ENCODE data around the gene MYOF.

Gene MYOF

DNA sequence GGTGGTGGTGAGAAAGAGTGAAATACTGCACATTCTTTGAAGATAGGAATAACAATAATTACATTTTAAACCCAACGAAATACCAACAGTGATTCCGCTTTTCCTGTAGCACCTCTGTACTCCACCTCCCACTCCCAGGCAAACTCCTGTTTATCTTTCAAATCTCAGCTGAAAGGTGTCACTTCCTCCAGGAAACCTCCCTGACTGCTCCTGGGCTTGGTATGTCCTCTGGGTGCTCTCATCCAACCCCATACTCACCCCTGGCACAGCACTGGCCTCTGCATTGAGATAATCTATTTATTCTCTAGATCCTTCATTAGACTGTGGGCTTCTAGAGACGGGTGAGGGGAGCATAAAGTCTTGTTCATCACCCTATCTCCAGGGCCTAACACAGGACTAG, 148.0 kb downstream of the MYOF start:
- Histone ChIP-seq H3K4me1 (ENCODE audit: control insufficient read depth in 1 of 2, insufficient read depth in 2 of 2, low read length in 2 of 2) (peaks cover 19 to 21% of the 10 kb centered on the region in 2 experiments), H3K4me2 (ENCODE audit: low read length) (no peak overlapping the region), H3K27me3 (ENCODE audit: insufficient read depth, low read length) (no peaks in the 10 kb centered on the region), H3K23ac (ENCODE audit: low read length) (no peak overlapping the region), H4K91ac (ENCODE audit: low read depth, low read length) (no peak overlapping the region), H4K8ac (ENCODE audit: low read depth, low read length) (no peak overlapping the region), H2AFZ (ENCODE audit: insufficient read depth, low read length, poor library complexity) (no peak overlapping the region), H2BK12ac (ENCODE audit: low read length) (peak overlapping the region; percentile 19), H3K14ac (ENCODE audit: low read length) (no peak overlapping the region), H3K79me2 (ENCODE audit: control insufficient read depth, insufficient read depth, low read length, poor library complexity) (no peaks in the 10 kb centered on the region), H3K9ac (ENCODE audit: low read length) (no peak overlapping the region), H3K79me1 (ENCODE audit: low read length) (peaks cover 2% of the 10 kb centered on the region), H3K27ac (ENCODE audit: low read depth, low read length) (peak overlapping the region; percentile 3), H3K9me3 (ENCODE audit: insufficient read depth, low read depth, low read length) (no peaks in the 10 kb centered on the region), H2AK5ac (ENCODE audit: low read length) (no peak overlapping the region), H3K18ac (ENCODE audit: low read length) (no peak overlapping the region), H2BK5ac (ENCODE audit: low read depth, low read length, poor library complexity) (no peak overlapping the region), H3K36me3 (ENCODE audit: control insufficient read depth in 1 of 2, insufficient read depth in 2 of 2, low read length in 2 of 2) (peaks cover 27 to 41% of the 10 kb centered on the region in 2 experiments), H4K12ac (ENCODE audit: low read depth, low read length) (no peak overlapping the region), H2BK120ac (ENCODE audit: insufficient read depth, low read length, poor library complexity) (no peak overlapping the region), H3K4ac (ENCODE audit: low read depth, low read length) (no peak overlapping the region), H3K4me3 (ENCODE audit: low read depth, low read length) (no peak overlapping the region)
- no CpG with 5 or more reads among the region's 3 CpGs for WGBS (ENCODE audit: extremely low coverage, insufficient coverage, insufficient read length)
- peak; percentile 10 to 27 for DNase-seq

DNA sequence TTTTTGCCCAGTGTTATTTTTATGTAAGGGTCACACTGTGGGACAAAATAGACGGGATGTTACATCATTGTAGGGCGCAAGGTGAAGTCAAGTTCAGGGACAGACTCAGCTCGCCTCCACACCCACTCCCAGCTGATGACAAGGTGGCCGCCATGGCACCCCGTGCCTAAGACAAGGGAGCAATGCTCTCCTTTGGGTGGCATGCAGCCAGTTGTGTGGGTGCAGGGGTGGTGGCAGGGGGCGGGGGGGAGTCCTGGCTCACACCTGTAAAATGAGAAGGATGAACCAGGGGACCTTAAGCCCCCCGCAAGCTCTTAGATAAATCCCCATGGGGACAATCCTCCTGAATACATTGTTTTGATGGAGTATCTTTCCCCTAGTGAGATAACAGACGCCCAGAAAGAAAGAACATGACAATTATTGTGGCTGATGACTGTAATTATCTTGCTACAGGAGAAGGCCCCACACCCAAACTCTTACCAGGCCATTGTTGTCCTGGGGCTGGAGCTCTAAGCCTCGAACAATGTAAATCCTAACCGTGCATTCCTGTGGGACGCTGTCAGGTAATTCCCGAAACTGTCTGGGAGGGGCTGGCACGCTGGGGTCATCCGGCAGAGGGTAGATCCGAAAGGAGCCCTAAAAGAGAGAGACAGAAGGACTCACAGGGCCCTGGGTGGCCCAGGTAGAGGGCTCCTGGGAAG, 148.7 kb downstream of the MYOF start:
- no CpG with 5 or more reads among the region's 15 CpGs for WGBS (ENCODE audit: extremely low coverage, insufficient coverage, insufficient read length)
- no peak overlapping the region for H3K4me3 ChIP-seq (ENCODE audit: low read depth, low read length)
- H2BK120ac ChIP-seq (ENCODE audit: insufficient read depth, low read length, poor library complexity) = no peak overlapping the region
- no peak overlapping the region for H4K8ac ChIP-seq (ENCODE audit: low read depth, low read length)
- peaks cover 2% of the 10 kb centered on the region for H3K79me1 ChIP-seq (ENCODE audit: low read length)
- peak; percentile 53 to 62 for DNase-seq
- no peak overlapping the region for H2BK12ac ChIP-seq (ENCODE audit: low read length)
- no peak overlapping the region for H2AFZ ChIP-seq (ENCODE audit: insufficient read depth, low read length, poor library complexity)
- no peaks in the 10 kb centered on the region for H3K27me3 ChIP-seq (ENCODE audit: insufficient read depth, low read length)
- H3K9ac ChIP-seq (ENCODE audit: low read length) = no peak overlapping the region
- H3K79me2 ChIP-seq (ENCODE audit: control insufficient read depth, insufficient read depth, low read length, poor library complexity) = no peaks in the 10 kb centered on the region
- H3K9me3 ChIP-seq (ENCODE audit: insufficient read depth, low read depth, low read length) = no peaks in the 10 kb centered on the region
- no peak overlapping the region for H3K4me2 ChIP-seq (ENCODE audit: low read length)
- no peak overlapping the region for H3K27ac ChIP-seq (ENCODE audit: low read depth, low read length)
- H4K91ac ChIP-seq (ENCODE audit: low read depth, low read length) = no peak overlapping the region
- H2AK5ac ChIP-seq (ENCODE audit: low read length) = no peak overlapping the region
- H4K12ac ChIP-seq (ENCODE audit: low read depth, low read length) = no peak overlapping the region
- no peak overlapping the region for H2BK5ac ChIP-seq (ENCODE audit: low read depth, low read length, poor library complexity)
- peaks cover 29 to 44% of the 10 kb centered on the region in 2 experiments for H3K36me3 ChIP-seq (ENCODE audit: control insufficient read depth in 1 of 2, insufficient read depth in 2 of 2, low read length in 2 of 2)
- no peak overlapping the region for H3K18ac ChIP-seq (ENCODE audit: low read length)
- no peak overlapping the region for H3K4ac ChIP-seq (ENCODE audit: low read depth, low read length)
- H3K23ac ChIP-seq (ENCODE audit: low read length) = no peak overlapping the region
- H3K14ac ChIP-seq (ENCODE audit: low read length) = no peak overlapping the region
- H3K4me1 ChIP-seq (ENCODE audit: control insufficient read depth in 1 of 2, insufficient read depth in 2 of 2, low read length in 2 of 2) = peaks cover 19 to 21% of the 10 kb centered on the region in 2 experiments

GRCh38 chr10:93330824-93331223, 151.3 kb downstream of the MYOF start:
- Histone ChIP-seq H4K8ac (ENCODE audit: low read depth, low read length) (no peak overlapping the region), H3K79me2 (ENCODE audit: control insufficient read depth, insufficient read depth, low read length, poor library complexity) (no peaks in the 10 kb centered on the region), H3K14ac (ENCODE audit: low read length) (no peak overlapping the region), H3K4me1 (ENCODE audit: control insufficient read depth in 1 of 2, insufficient read depth in 2 of 2, low read length in 2 of 2) (peaks cover 19 to 21% of the 10 kb centered on the region in 2 experiments), H3K27me3 (ENCODE audit: insufficient read depth, low read length) (no peaks in the 10 kb centered on the region), H3K4me2 (ENCODE audit: low read length) (no peak overlapping the region), H4K91ac (ENCODE audit: low read depth, low read length) (no peak overlapping the region), H3K4me3 (ENCODE audit: low read depth, low read length) (no peak overlapping the region), H4K12ac (ENCODE audit: low read depth, low read length) (no peak overlapping the region), H3K23ac (ENCODE audit: low read length) (no peak overlapping the region), H3K9me3 (ENCODE audit: insufficient read depth, low read depth, low read length) (no peaks in the 10 kb centered on the region), H2AFZ (ENCODE audit: insufficient read depth, low read length, poor library complexity) (no peak overlapping the region), H3K4ac (ENCODE audit: low read depth, low read length) (no peak overlapping the region), H2BK5ac (ENCODE audit: low read depth, low read length, poor library complexity) (no peak overlapping the region), H3K27ac (ENCODE audit: low read depth, low read length) (no peak overlapping the region), H2AK5ac (ENCODE audit: low read length) (no peak overlapping the region), H2BK120ac (ENCODE audit: insufficient read depth, low read length, poor library complexity) (no peak overlapping the region), H3K9ac (ENCODE audit: low read length) (no peak overlapping the region), H2BK12ac (ENCODE audit: low read length) (no peak overlapping the region), H3K18ac (ENCODE audit: low read length) (no peak overlapping the region), H3K36me3 (ENCODE audit: control insufficient read depth in 1 of 2, insufficient read depth in 2 of 2, low read length in 2 of 2) (peaks cover 40 to 55% of the 10 kb centered on the region in 2 experiments), H3K79me1 (ENCODE audit: low read length) (peaks cover 2% of the 10 kb centered on the region)
- DNase-seq = no peak
- no CpG with 5 or more reads among the region's 3 CpGs for WGBS (ENCODE audit: extremely low coverage, insufficient coverage, insufficient read length)

- Histone ChIP-seq H2AK5ac (ENCODE audit: low read length) (no peak overlapping the region), H3K27ac (ENCODE audit: low read depth, low read length) (no peak overlapping the region), H3K18ac (ENCODE audit: low read length) (no peak overlapping the region), H3K23ac (ENCODE audit: low read length) (no peak overlapping the region), H3K4me1 (ENCODE audit: control insufficient read depth in 1 of 2, insufficient read depth in 2 of 2, low read length in 2 of 2) (no peaks in the 10 kb centered on the region), H3K4ac (ENCODE audit: low read depth, low read length) (no peak overlapping the region), H4K8ac (ENCODE audit: low read depth, low read length) (no peak overlapping the region), H2AFZ (ENCODE audit: insufficient read depth, low read length, poor library complexity) (no peak overlapping the region), H2BK5ac (ENCODE audit: low read depth, low read length, poor library complexity) (no peak overlapping the region), H3K79me1 (ENCODE audit: low read length) (no peaks in the 10 kb centered on the region), H3K9ac (ENCODE audit: low read length) (no peak overlapping the region), H3K27me3 (ENCODE audit: insufficient read depth, low read length) (no peaks in the 10 kb centered on the region), H2BK12ac (ENCODE audit: low read length) (no peak overlapping the region), H3K9me3 (ENCODE audit: insufficient read depth, low read depth, low read length) (no peaks in the 10 kb centered on the region), H3K4me3 (ENCODE audit: low read depth, low read length) (no peak overlapping the region), H4K91ac (ENCODE audit: low read depth, low read length) (no peak overlapping the region), H3K79me2 (ENCODE audit: control insufficient read depth, insufficient read depth, low read length, poor library complexity) (no peaks in the 10 kb centered on the region), H3K36me3 (ENCODE audit: control insufficient read depth in 1 of 2, insufficient read depth in 2 of 2, low read length in 2 of 2) (peaks cover 31 to 54% of the 10 kb centered on the region in 2 experiments), H3K14ac (ENCODE audit: low read length) (no peak overlapping the region), H2BK120ac (ENCODE audit: insufficient read depth, low read length, poor library complexity) (no peak overlapping the region), H4K12ac (ENCODE audit: low read depth, low read length) (no peak overlapping the region), H3K4me2 (ENCODE audit: low read length) (no peak overlapping the region)
- DNase-seq = peak in 1 of 2 donors; percentile 39
- WGBS (ENCODE audit: extremely low coverage, insufficient coverage, insufficient read length) = no CpG with 5 or more reads among the region's 6 CpGs
These were observed 162.2 kb downstream of the MYOF start for GRCh38 chr10:93319896-93320295.

All from trophoblast cell (in vitro differentiated cells and primary cell).